Esophagus (tissue), 2 donors: Measurements from ENCODE around the gene CDCP2. TPM values are rescaled to one million over a fixed set of nuclear protein-coding genes. Genes with fewer than 3 reads are reported as not detected.
"Not testable (repeated sequence)": the region's sequence is repeated elsewhere in the genome, so short reads cannot be mapped to it uniquely, and the experiment has no call there.

Source experiments
- H3K27ac ChIP-seq, 2 donors: one replicate each; pipeline ENCODE4 v1.5.1; 2013; ENCODE audit warnings: low read depth in 2 of 2, mild to moderate bottlenecking in 2 of 2, inconsistent platforms in 1 of 2, low read length in 1 of 2, moderate library complexity in 1 of 2
- H3K27me3 ChIP-seq, 2 donors: one replicate each; pipeline ENCODE4 v1.6.1; 2013; ENCODE audit warnings: low read length in 2 of 2, control low read depth in 1 of 2, mild to moderate bottlenecking in 1 of 2; ENCODE audit not compliant: insufficient read depth in 2 of 2, control insufficient read depth in 1 of 2
- H3K36me3 ChIP-seq, 2 donors: one replicate each; pipeline ENCODE4 v1.6.1; 2013; ENCODE audit warnings: low read length in 1 of 2; ENCODE audit not compliant: control insufficient read depth in 2 of 2, insufficient read depth in 2 of 2
- H3K4me1 ChIP-seq, 2 donors: one replicate each; pipeline ENCODE4 v1.6.1; 2013; ENCODE audit warnings: low read length in 1 of 2; ENCODE audit not compliant: control insufficient read depth in 2 of 2, insufficient read depth in 2 of 2
- H3K4me3 ChIP-seq, 2 donors: one replicate each; pipeline ENCODE4 v1.5.1; 2013; ENCODE audit warnings: low read length in 2 of 2, mild to moderate bottlenecking in 2 of 2, low read depth in 1 of 2, moderate library complexity in 1 of 2
- H3K9me3 ChIP-seq, 2 donors: one replicate each; pipeline ENCODE4 v1.6.1; 2013; ENCODE audit warnings: mild to moderate bottlenecking in 2 of 2, low read depth in 1 of 2, low read length in 1 of 2, moderate library complexity in 1 of 2; ENCODE audit not compliant: control insufficient read depth in 2 of 2, insufficient read depth in 1 of 2
- WGBS, 2 donors: extraction: QIAGEN DNeasy Blood & Tissue Kit; methylation state at CpG; one replicate each; pipeline ENCODE4 v1.1.7; 2013; 5-methylcytosine and 5-hydroxymethylcytosine counted together
- polyA plus RNA-seq, 2 donors: library from polyadenylated mRNA; stranded (reverse); fragments of 200-250 nt; gene quantifications; one replicate each; pipeline ENCODE4 v1.2.3, GENCODE V29; 2013
- donor health status: healthy with polysubstance abuse.
- donor health status: Bipolar disorder and iron deficiency.

CDCP2 gene
- polyA plus RNA-seq, 2 donors: 0.06 TPM; not detected in 1

DNA sequence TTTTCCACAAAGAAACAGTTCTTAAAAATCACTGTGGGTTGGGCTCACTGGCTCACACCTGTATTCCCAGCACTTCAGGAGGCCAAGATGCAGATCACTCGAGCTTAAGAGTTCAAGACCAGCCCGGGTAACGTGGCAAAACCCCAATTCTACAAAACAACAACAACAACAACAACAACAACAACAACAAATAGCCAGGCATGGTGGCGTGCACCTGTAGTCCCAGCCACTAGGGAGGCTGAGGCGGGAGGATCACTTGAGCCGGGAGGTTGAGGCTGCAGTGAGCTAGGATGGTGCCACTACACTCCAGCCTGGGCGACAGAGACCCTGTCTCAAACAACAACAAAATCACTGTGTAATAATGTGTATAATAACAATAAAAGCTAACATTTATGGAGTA lies 40.8 kb downstream of the CDCP2 start:
- Histone ChIP-seq H3K9me3 (no peaks in the 10 kb centered on the region), H3K27me3 (no peaks in the 10 kb centered on the region), H3K4me3 (no peak overlapping the region), H3K36me3 (no peaks in the 10 kb centered on the region), H3K4me1 (no peaks in the 10 kb centered on the region), H3K27ac (no peak overlapping the region)
- WGBS, 2 donors: 91 to 95% methylated on average over 7 of the region's 7 CpGs

DNA sequence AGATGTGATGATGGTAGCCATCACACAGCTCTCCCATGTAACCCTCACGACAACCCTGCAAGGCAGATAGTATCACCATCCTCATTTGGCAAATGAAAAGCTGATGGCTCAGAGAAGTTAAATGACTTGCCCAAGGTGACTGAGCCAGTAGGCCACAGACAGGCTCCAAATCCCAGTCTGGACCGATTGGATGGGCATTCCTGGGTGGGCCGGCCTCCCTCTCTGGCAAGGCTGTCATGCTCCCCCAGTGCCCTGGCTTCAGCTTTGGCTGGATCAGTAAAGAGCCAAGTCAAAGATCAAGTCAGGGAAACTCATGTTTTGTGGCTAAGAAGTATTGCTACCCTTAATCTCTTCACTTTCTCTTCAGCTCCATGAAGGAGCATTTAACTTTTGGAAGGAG lies 41.2 kb downstream of the CDCP2 start:
- WGBS, 2 donors: 89 to 94% methylated on average over 3 of the region's 3 CpGs
- Histone ChIP-seq H3K27ac (no peak overlapping the region), H3K4me1 (no peaks in the 10 kb centered on the region), H3K4me3 (no peak overlapping the region), H3K9me3 (no peaks in the 10 kb centered on the region), H3K27me3 (no peaks in the 10 kb centered on the region), H3K36me3 (no peaks in the 10 kb centered on the region)

GRCh38 chr1:54110996-54111395 lies 41.8 kb downstream of the CDCP2 start:
- Histone ChIP-seq H3K4me1 (no peaks in the 10 kb centered on the region), H3K27me3 (no peaks in the 10 kb centered on the region), H3K36me3 (no peaks in the 10 kb centered on the region), H3K4me3 (no peak overlapping the region), H3K27ac (no peak overlapping the region), H3K9me3 (no peaks in the 10 kb centered on the region)
- WGBS, 2 donors: 91 to 95% methylated on average over 10 of the region's 10 CpGs

DNA sequence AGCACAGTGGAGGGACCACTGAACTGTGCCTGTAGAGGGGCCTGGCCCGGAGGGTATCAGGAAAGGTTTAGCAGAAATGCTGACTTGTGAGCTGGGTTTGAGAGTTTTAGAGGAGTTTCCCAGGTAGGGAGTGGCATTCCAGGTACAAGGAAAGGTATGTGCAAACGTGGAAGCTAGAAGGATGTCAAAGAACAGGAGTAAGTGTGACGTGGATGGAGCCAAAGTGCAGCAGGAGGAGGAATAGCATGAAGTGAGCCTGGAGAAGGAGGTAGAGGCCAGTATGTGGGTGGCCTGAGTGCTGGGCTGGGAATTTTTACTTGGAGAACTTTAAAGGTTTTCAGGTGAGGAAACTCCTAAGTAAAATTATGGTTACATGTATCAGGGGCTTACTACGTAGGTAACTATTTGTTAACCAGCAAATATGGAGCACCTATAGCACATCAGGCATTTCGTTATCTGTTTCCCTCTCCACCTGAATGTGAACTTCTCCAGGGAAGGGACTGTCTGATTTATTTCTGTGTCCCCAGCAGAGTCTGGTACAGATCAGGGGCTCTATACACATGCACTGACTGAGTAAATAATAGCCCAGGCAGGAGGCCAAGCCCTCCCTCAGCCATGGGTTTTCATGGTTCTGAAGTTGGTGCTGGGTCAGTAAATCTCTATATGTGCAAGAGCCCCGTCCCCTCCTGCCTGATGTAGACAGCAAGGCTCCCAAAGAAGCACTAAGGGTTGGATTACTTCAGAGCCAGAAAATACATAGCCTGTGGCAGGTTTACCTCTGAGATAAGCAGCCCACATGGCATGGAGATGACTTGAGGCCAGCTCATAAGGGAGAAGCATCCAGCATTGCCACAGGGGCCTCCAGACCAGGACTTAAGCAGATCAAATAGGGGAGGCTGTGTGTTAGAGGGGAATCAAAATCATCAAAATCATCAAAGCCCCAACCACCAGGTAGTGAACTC lies 43.4 kb downstream of the CDCP2 start:
- Histone ChIP-seq H3K27me3 (no peaks in the 10 kb centered on the region), H3K4me1 (no peaks in the 10 kb centered on the region), H3K4me3 (no peak overlapping the region), H3K27ac (no peak overlapping the region), H3K9me3 (no peaks in the 10 kb centered on the region), H3K36me3 (no peaks in the 10 kb centered on the region)
- WGBS, 2 donors: 82% methylated on average over 6 of the region's 6 CpGs

GRCh38 chr1:54108156-54108555 lies 44.6 kb downstream of the CDCP2 start:
- 91 to 94% methylated on average over 3 of the region's 3 CpGs for WGBS, 2 donors
- Histone ChIP-seq H3K36me3 (no peaks in the 10 kb centered on the region), H3K4me1 (no peaks in the 10 kb centered on the region), H3K27me3 (no peaks in the 10 kb centered on the region), H3K9me3 (no peaks in the 10 kb centered on the region), H3K4me3 (no peak overlapping the region), H3K27ac (no peak overlapping the region)

DNA sequence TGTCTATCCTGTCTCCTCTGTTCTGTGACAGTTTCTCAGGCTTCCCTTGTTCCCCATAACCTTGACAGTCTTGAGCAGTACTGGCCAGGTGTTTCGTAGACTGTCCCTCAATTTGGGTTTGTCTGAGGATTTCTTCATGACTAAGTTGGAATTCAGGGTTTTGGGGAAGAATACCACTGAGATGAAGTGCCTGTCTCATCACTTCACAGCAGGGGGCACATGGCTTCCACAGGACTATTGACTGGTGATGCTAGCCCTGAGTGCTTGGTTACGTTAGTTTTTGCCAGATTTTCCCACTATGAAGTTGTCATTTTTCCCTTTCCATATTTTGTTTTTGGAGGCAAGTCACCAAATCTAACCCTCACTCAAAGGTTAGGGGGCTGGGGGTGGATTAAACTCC lies 45.7 kb downstream of the CDCP2 start:
- Histone ChIP-seq H3K4me3 (no peak overlapping the region), H3K36me3 (no peaks in the 10 kb centered on the region), H3K4me1 (no peaks in the 10 kb centered on the region), H3K9me3 (no peaks in the 10 kb centered on the region), H3K27me3 (no peaks in the 10 kb centered on the region), H3K27ac (no peak overlapping the region)
- WGBS, 2 donors: 52 to 71% methylated on average over 2 of the region's 2 CpGs

- H3K4me1 ChIP-seq: no peaks in the 10 kb centered on the region
- no peaks in the 10 kb centered on the region for H3K36me3 ChIP-seq
- H3K27me3 ChIP-seq: no peaks in the 10 kb centered on the region
- H3K4me3 ChIP-seq: no peak overlapping the region
- WGBS, 2 donors: 64 to 81% methylated on average over 6 of the region's 6 CpGs
- H3K27ac ChIP-seq: no peak overlapping the region
- no peaks in the 10 kb centered on the region for H3K9me3 ChIP-seq
Measured at GRCh38 chr1:54105736-54106269, 47.0 kb downstream of the CDCP2 start.

- Histone ChIP-seq H3K27ac (no peak overlapping the region), H3K4me1 (no peaks in the 10 kb centered on the region), H3K4me3 (no peak overlapping the region), H3K36me3 (no peaks in the 10 kb centered on the region), H3K27me3 (no peaks in the 10 kb centered on the region), H3K9me3 (no peaks in the 10 kb centered on the region)
- WGBS, 2 donors: 79 to 82% methylated on average over 1 of the region's 1 CpG
Measured at GRCh38 chr1:54105080-54105479, 47.7 kb downstream of the CDCP2 start.

GRCh38 chr1:54104613-54105012 lies 48.2 kb downstream of the CDCP2 start:
- H3K9me3 ChIP-seq, H3K27ac ChIP-seq, H3K36me3 ChIP-seq, H3K27me3 ChIP-seq, H3K4me3 ChIP-seq, H3K4me1 ChIP-seq: not testable (repeated sequence)
- WGBS, 2 donors: 90 to 91% methylated on average over 9 of the region's 9 CpGs

DNA sequence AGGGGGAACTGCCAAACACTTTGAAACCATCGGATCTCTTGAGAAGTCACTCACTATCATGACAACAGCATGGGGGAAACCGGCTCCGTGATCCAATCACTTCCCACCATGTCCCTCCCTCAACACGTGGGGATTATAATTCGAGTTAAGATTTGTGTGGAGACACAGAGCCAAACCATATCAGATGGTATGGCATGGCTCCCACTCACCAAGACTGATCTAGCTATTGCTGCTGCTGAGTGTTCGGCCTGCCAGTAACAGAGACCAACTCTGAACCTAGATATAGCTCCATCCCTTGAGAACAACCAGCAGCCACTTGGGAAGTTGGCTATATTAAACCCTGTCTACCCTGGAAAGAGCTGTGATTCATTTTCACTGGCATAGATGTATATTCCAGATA lies 49.4 kb downstream of the CDCP2 start:
- Histone ChIP-seq H3K4me3 (no peak overlapping the region), H3K4me1 (no peaks in the 10 kb centered on the region), H3K36me3 (no peaks in the 10 kb centered on the region), H3K27ac (no peak overlapping the region), H3K27me3 (no peaks in the 10 kb centered on the region), H3K9me3 (no peaks in the 10 kb centered on the region)
- WGBS, 2 donors: 92 to 93% methylated on average over 6 of the region's 6 CpGs
